ENCODE data around the gene MTMR6. TPM values are rescaled to one million over a fixed set of nuclear protein-coding genes. Genes with fewer than 3 reads are reported as not detected.

The MTMR6 gene
- total and polyA plus RNA-seq, 12 donors = 4.0 to 19.5 (median 17.4) TPM

DNA sequence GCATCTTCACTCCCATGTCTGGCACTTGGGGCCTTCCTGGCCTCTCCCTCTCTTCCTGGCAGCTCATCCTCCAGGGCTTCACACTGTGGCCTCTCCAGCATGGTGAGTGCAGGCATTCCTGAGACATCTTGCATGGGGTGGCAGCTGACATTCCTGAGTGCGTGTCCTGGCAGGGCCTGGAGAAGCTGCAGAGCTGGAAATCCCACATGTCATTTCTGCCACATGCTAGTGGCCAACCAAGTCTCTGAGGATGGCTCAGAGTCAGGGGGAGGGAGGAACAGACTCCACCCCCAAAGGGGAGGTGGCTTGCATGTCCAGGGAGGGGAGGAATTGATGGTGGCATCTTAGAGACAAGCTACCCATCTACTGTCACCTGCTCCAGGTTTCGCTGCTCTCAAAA, 73.6 kb downstream of the MTMR6 start:
- intact Hi-C loops (cut with DNase I) = no loop called here
- Histone ChIP-seq H3K27ac (no peak overlapping the region), H3K4me3 (no peak overlapping the region), H3K4me1 (peaks cover 0 to 7% (median 0%) of the 10 kb centered on the region in 9 donors), H3K9me3 (no peaks in the 10 kb centered on the region), H3K36me3 (no peaks in the 10 kb centered on the region), H3K27me3 (peaks cover 0 to 3% (median 0%) of the 10 kb centered on the region in 7 donors)
- TF ChIP-seq, protein P1, sequence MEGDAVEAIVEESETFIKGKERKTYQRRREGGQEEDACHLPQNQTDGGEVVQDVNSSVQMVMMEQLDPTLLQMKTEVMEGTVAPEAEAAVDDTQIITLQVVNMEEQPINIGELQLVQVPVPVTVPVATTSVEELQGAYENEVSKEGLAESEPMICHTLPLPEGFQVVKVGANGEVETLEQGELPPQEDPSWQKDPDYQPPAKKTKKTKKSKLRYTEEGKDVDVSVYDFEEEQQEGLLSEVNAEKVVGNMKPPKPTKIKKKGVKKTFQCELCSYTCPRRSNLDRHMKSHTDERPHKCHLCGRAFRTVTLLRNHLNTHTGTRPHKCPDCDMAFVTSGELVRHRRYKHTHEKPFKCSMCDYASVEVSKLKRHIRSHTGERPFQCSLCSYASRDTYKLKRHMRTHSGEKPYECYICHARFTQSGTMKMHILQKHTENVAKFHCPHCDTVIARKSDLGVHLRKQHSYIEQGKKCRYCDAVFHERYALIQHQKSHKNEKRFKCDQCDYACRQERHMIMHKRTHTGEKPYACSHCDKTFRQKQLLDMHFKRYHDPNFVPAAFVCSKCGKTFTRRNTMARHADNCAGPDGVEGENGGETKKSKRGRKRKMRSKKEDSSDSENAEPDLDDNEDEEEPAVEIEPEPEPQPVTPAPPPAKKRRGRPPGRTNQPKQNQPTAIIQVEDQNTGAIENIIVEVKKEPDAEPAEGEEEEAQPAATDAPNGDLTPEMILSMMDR (IDR thresholded peaks at IDR 0.05) = no peak
- DNase-seq (no peak), ATAC-seq (no peak)
- WGBS, 2 donors = 80 to 90% methylated on average over 2 of the region's 2 CpGs

DNA sequence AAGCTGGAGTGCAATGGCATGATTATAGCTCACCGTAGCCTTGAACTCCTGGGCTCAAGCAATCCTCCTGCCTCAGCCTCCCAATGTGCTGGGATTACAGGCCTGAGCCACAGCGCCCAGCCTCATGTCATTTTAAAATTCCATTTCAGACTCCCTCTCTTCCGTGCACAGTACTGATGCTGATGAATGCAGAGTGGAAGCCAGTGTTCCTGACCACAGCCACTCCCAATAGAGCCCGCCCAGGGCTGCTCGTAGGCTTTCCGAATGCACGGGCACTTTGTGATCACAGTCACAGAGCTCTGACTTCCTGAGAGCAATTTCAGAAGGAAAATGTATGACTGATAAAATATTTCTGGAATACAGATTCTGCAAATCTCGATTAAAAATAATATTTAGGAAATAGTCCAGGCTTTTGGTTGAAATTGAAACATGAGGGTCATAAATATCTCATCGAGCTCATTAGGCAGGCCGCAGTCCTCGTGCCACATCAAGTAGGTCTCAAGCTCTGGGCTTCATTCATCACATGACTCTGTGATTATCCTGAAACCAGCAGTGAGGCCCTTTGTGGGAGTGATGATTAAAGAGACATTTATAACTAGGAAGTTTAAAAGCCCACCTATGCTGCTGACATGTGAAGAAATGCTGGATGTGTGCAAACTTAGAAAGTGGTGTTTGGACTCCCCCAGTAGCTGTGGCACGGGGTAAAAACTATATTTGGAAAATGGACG, 76.3 kb downstream of the MTMR6 start:
- Histone ChIP-seq H3K27ac (no peak overlapping the region), H3K27me3 (peaks cover 0 to 3% (median 0%) of the 10 kb centered on the region in 7 donors), H3K4me1 (peaks cover 0 to 7% (median 0%) of the 10 kb centered on the region in 9 donors), H3K9me3 (no peaks in the 10 kb centered on the region), H3K36me3 (no peaks in the 10 kb centered on the region), H3K4me3 (no peak overlapping the region)
- TF ChIP-seq, protein P1 (IDR thresholded peaks at IDR 0.05) = no peak
- ATAC-seq (no peak), DNase-seq (no peak)
- intact Hi-C loops (cut with DNase I) = no loop called here
- 69 to 74% methylated on average over 13 of the region's 13 CpGs for WGBS, 2 donors

DNA sequence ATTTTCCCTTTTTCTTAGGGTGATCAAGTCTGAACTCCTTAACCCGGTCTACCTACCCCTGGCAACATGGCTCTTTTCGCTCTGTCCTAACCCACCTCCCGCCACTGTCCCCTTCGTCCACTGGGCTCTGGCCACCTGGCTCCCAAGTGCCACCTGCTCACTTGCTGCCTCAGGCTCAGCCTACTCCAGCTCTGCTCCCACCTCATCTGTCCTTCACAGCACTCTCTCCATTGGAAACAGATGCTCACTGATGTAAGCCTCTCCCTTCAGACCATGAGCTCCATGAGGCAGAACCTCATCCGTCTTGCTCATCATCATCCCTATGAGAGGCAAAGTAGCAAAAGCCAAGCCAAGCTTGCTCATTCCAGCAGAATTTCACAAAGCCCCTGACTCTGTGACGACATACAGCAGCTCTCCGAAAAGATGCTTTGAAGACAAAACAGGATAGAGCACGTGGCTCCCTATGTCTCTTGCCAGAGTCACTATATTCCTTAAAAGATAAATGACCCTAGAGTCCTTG, 79.9 kb downstream of the MTMR6 start:
- H3K4me1 ChIP-seq = no peaks in the 10 kb centered on the region
- H3K4me3 ChIP-seq = no peak overlapping the region
- H3K9me3 ChIP-seq = no peaks in the 10 kb centered on the region
- 82 to 86% methylated on average over 8 of the region's 8 CpGs for WGBS, 2 donors
- TF ChIP-seq, protein P1 (IDR thresholded peaks at IDR 0.05) = no peak
- DNase-seq = no peak
- H3K27me3 ChIP-seq = peaks cover 0 to 14% (median 6%) of the 10 kb centered on the region in 7 donors
- ATAC-seq = no peak
- H3K36me3 ChIP-seq = no peaks in the 10 kb centered on the region
- intact Hi-C loops (cut with DNase I) = no loop called here
- H3K27ac ChIP-seq = no peak overlapping the region

DNA sequence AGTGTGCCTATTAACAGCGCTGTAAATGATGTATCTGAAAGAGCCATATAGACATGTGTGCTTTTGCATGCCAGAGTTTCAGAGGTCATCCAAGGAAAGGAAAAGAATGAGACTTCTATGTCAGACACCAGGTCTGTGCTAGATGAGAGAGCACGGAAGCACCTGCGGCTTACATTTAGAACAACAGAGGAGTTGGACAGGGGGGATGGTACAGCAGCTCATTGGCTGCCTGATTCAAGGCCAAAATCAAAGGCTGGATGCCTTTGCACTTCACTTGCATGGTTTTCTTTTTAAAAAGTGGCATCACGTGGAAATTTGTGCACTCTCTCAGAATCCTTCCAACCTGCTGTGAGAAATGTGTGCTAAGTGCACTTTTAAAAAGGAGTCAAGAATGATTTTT, 82.4 kb downstream of the MTMR6 start:
- ATAC-seq (no peak), DNase-seq (no peak)
- H3K9me3 ChIP-seq = no peaks in the 10 kb centered on the region
- peaks cover 0 to 21% (median 9%) of the 10 kb centered on the region in 7 donors for H3K27me3 ChIP-seq
- WGBS, 2 donors = 74 to 87% methylated on average over 4 of the region's 4 CpGs
- intact Hi-C loops (cut with DNase I) = no loop called here
- no peak overlapping the region for H3K4me3 ChIP-seq
- no peaks in the 10 kb centered on the region for H3K36me3 ChIP-seq
- H3K4me1 ChIP-seq = no peaks in the 10 kb centered on the region
- TF ChIP-seq, protein P1 (IDR thresholded peaks at IDR 0.05) = no peak
- H3K27ac ChIP-seq = no peak overlapping the region
